Suprapubic skin (tissue), 4 donors: ENCODE data around the gene NFKBIL1. TPM values are rescaled to one million over a fixed set of nuclear protein-coding genes. Genes with fewer than 3 reads are reported as not detected.

Experiments used
- DNase-seq, 2 donors: peaks; one replicate each; pipeline ENCODE4 v3.0.0-alpha.2; 2019; ENCODE audit warnings: low spot score in 2 of 2
- H3K27ac ChIP-seq: fragments of 200-600 bp; sonication (generic); one replicate; pipeline ENCODE4 v1.5.1; 2019
- H3K27me3 ChIP-seq: fragments of 200-600 bp; sonication (generic); one replicate; pipeline ENCODE4 v1.5.1; 2019
- H3K36me3 ChIP-seq: fragments of 200-600 bp; sonication (generic); one replicate; pipeline ENCODE4 v1.5.1; 2019
- H3K4me1 ChIP-seq: fragments of 200-600 bp; sonication (generic); one replicate; pipeline ENCODE4 v1.5.1; 2019
- H3K4me3 ChIP-seq: fragments of 200-600 bp; sonication (generic); one replicate; pipeline ENCODE4 v1.5.1; 2019; ENCODE audit warnings: mild to moderate bottlenecking
- H3K9me3 ChIP-seq: fragments of 200-600 bp; sonication (generic); one replicate; pipeline ENCODE4 v1.5.1; 2019
- EP300 ChIP-seq: sonication (generic); formaldehyde crosslinking; IDR thresholded peaks from one replicate; pipeline ENCODE4 v1.6.1; 2017; ENCODE audit warnings: antibody characterized with exemption
- POLR2A ChIP-seq, 2 donors: fragments of 450-650 bp; IDR thresholded peaks; one replicate each; pipeline ENCODE4 v1.6.1; 2017; ENCODE audit warnings: antibody characterized with exemption in 2 of 2, mild to moderate bottlenecking in 2 of 2, moderate library complexity in 2 of 2
- POLR2AphosphoS5 ChIP-seq, 3 donors: sonication (generic); formaldehyde crosslinking; IDR thresholded peaks; one replicate each; pipeline ENCODE4 v1.6.1; 2017; ENCODE audit warnings: antibody characterized with exemption in 3 of 3
- WGBS: methylation state at CpG from one replicate; pipeline ENCODE4 v1.1.5; 2018; 5-methylcytosine and 5-hydroxymethylcytosine counted together
- total RNA-seq, 4 donors: library from RNA; depleted of rRNA; stranded (reverse); fragments of >200 nt; gene quantifications; one replicate each; pipeline ENCODE4 v1.1.0, GENCODE V29; 2016
- TF ChIP-seq, protein P1 (sequence below), 2 donors: fragments of 200-600 bp in 1 of 2; fragments of 450-650 bp in 1 of 2; sonication (generic) in 1 of 2; IDR thresholded peaks; one replicate each; pipeline ENCODE4 v1.5.1; 2016 to 2019; ENCODE audit warnings: antibody characterized with exemption in 2 of 2, mild to moderate bottlenecking in 1 of 2, moderate library complexity in 1 of 2

The NFKBIL1 gene
- total RNA-seq, 4 donors from 2014 or later = 23.6 to 29.5 (median 25.7) TPM

- no peak overlapping the region for H3K27ac ChIP-seq
- no peaks in the 10 kb centered on the region for H3K4me1 ChIP-seq
- 71% methylated on average over 9 of the region's 9 CpGs for WGBS
- H3K4me3 ChIP-seq = no peak overlapping the region
- no peak for DNase-seq
- H3K9me3 ChIP-seq = no peaks in the 10 kb centered on the region
- H3K36me3 ChIP-seq = peaks cover 76% of the 10 kb centered on the region
- no peaks in the 10 kb centered on the region for H3K27me3 ChIP-seq
- TF ChIP-seq EP300 = no peak
- TF ChIP-seq, protein P1, sequence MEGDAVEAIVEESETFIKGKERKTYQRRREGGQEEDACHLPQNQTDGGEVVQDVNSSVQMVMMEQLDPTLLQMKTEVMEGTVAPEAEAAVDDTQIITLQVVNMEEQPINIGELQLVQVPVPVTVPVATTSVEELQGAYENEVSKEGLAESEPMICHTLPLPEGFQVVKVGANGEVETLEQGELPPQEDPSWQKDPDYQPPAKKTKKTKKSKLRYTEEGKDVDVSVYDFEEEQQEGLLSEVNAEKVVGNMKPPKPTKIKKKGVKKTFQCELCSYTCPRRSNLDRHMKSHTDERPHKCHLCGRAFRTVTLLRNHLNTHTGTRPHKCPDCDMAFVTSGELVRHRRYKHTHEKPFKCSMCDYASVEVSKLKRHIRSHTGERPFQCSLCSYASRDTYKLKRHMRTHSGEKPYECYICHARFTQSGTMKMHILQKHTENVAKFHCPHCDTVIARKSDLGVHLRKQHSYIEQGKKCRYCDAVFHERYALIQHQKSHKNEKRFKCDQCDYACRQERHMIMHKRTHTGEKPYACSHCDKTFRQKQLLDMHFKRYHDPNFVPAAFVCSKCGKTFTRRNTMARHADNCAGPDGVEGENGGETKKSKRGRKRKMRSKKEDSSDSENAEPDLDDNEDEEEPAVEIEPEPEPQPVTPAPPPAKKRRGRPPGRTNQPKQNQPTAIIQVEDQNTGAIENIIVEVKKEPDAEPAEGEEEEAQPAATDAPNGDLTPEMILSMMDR (IDR thresholded peaks at IDR 0.05) = no peak
- TF ChIP-seq POLR2A (IDR thresholded peaks at IDR 0.05) = no peak
- TF ChIP-seq POLR2AphosphoS5 (IDR thresholded peaks at IDR 0.05) = no peak
Observed at GRCh38 chr6:31531771-31532643, 15.4 kb upstream of the NFKBIL1 start.

- peaks cover 85% of the 10 kb centered on the region for H3K36me3 ChIP-seq
- DNase-seq = no peak
Observed at GRCh38 chr6:31532644-31533454, 14.6 kb upstream of the NFKBIL1 start.

GRCh38 chr6:31533455-31533841 is 14.0 kb upstream of the NFKBIL1 start:
- 86% methylated on average over 1 of the region's 1 CpG for WGBS
- no peak overlapping the region for H3K27ac ChIP-seq
- DNase-seq = no peak
- no peak for TF ChIP-seq EP300
- TF ChIP-seq, protein P1 (IDR thresholded peaks at IDR 0.05) = no peak
- TF ChIP-seq POLR2AphosphoS5 (IDR thresholded peaks at IDR 0.05) = no peak
- TF ChIP-seq POLR2A (IDR thresholded peaks at IDR 0.05) = no peak
- peaks cover 7% of the 10 kb centered on the region for H3K4me1 ChIP-seq
- peaks cover 91% of the 10 kb centered on the region for H3K36me3 ChIP-seq
- no peaks in the 10 kb centered on the region for H3K27me3 ChIP-seq
- no peak overlapping the region for H3K4me3 ChIP-seq
- H3K9me3 ChIP-seq = no peaks in the 10 kb centered on the region

More at GRCh38 chr6:31532644-31533454, 14.6 kb upstream of the NFKBIL1 start:
- peaks cover 1% of the 10 kb centered on the region for H3K4me1 ChIP-seq
- no peak overlapping the region for H3K4me3 ChIP-seq
- WGBS = 62% methylated on average over 9 of the region's 9 CpGs
- no peaks in the 10 kb centered on the region for H3K27me3 ChIP-seq
- H3K9me3 ChIP-seq = no peaks in the 10 kb centered on the region
- no peak overlapping the region for H3K27ac ChIP-seq
- no peak for TF ChIP-seq POLR2AphosphoS5 (IDR thresholded peaks at IDR 0.05)
- no peak for TF ChIP-seq POLR2A (IDR thresholded peaks at IDR 0.05)
- TF ChIP-seq, protein P1 (IDR thresholded peaks at IDR 0.05) = no peak
- no peak for TF ChIP-seq EP300

GRCh38 chr6:31534011-31534410 is 13.4 kb upstream of the NFKBIL1 start:
- H3K27me3 ChIP-seq = no peaks in the 10 kb centered on the region
- TF ChIP-seq POLR2AphosphoS5 (IDR thresholded peaks at IDR 0.05) (no peak), EP300 (no peak), POLR2A (IDR thresholded peaks at IDR 0.05) (no peak)
- TF ChIP-seq, protein P1 (IDR thresholded peaks at IDR 0.05) = no peak
- H3K9me3 ChIP-seq = no peaks in the 10 kb centered on the region
- no peak for DNase-seq
- no peak overlapping the region for H3K27ac ChIP-seq
- H3K4me1 ChIP-seq = peaks cover 13% of the 10 kb centered on the region
- peaks cover 96% of the 10 kb centered on the region for H3K36me3 ChIP-seq
- WGBS = 92% methylated on average over 6 of the region's 6 CpGs
- no peak overlapping the region for H3K4me3 ChIP-seq

DNA sequence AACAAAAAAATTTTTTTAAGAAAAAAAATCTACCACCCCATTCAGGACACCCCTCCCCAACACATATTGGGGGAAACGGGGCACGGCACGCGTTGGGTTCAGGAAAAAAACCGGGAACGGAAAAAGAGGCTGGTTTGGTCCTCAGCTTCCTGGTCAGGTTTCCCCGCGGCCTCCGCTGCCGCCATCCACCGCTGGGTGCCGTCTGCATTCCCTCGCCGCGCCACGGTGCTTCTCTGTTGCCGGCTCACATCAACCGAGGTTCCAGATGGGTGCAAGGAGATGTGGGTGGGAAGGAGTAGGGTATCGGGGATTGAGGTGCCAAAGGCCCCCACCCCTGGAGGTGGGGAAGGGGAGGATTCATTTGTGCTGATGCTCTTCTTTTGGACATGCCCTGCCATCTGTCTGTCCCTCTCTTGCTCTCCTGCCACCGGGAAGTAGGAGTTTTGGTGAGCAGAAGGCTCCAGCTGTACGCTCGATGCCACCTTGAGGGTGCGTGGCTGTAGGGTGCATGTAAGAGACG is 12.8 kb upstream of the NFKBIL1 start:
- WGBS = 88% methylated on average over 24 of the region's 24 CpGs
- Histone ChIP-seq H3K36me3 (peaks cover 100% of the 10 kb centered on the region), H3K27me3 (no peaks in the 10 kb centered on the region), H3K27ac (no peak overlapping the region), H3K9me3 (no peaks in the 10 kb centered on the region), H3K4me3 (no peak overlapping the region), H3K4me1 (peaks cover 18% of the 10 kb centered on the region)
- no peak for DNase-seq
- no peak for TF ChIP-seq EP300
- TF ChIP-seq, protein P1 (IDR thresholded peaks at IDR 0.05) = no peak
- no peak for TF ChIP-seq POLR2AphosphoS5 (IDR thresholded peaks at IDR 0.05)
- no peak for TF ChIP-seq POLR2A (IDR thresholded peaks at IDR 0.05)
